GM12891 (cell line): Measurements from ENCODE around the gene SH2D6.

ENCODE experiments used
- DNase-seq: peaks from one replicate; pipeline ENCODE4 v3.0.0; 2011; ENCODE audit warnings: low spot score; ENCODE audit not compliant: insufficient read length
- FAIRE-seq: peaks from 2 replicates; lab custom pipeline; 2011; peaks lifted over from hg19 to GRCh38; lab: Jason Lieb, UNC
- PAX5 ChIP-seq: IDR thresholded peaks from 2 replicates; pipeline ENCODE4 v1.6.1; 2011; ENCODE audit warnings: low read length, moderate library complexity, mild to moderate bottlenecking; ENCODE audit not compliant: insufficient read depth, severe bottlenecking
- POLR2A ChIP-seq: IDR thresholded peaks from 2 replicates; pipeline ENCODE4 v1.6.1; 2011; ENCODE audit warnings: low read depth, low read length, control low read depth
- POLR2AphosphoS5 ChIP-seq: IDR thresholded peaks from 2 replicates; pipeline ENCODE4 v1.6.1; 2011; ENCODE audit warnings: low read depth, low read length, control low read depth
- POU2F2 ChIP-seq: IDR thresholded peaks from 2 replicates; pipeline ENCODE4 v1.6.1; 2011; ENCODE audit warnings: low read depth, mild to moderate bottlenecking, control low read depth, low read length, moderate library complexity
- SPI1 ChIP-seq: IDR thresholded peaks from 2 replicates; pipeline ENCODE4 v1.6.1; 2011; ENCODE audit warnings: low read depth, low read length, control low read depth
- TAF1 ChIP-seq: IDR thresholded peaks from 2 replicates; pipeline ENCODE4 v1.6.1; 2011; ENCODE audit warnings: low read depth, low read length, control low read depth

The SH2D6 gene

DNA sequence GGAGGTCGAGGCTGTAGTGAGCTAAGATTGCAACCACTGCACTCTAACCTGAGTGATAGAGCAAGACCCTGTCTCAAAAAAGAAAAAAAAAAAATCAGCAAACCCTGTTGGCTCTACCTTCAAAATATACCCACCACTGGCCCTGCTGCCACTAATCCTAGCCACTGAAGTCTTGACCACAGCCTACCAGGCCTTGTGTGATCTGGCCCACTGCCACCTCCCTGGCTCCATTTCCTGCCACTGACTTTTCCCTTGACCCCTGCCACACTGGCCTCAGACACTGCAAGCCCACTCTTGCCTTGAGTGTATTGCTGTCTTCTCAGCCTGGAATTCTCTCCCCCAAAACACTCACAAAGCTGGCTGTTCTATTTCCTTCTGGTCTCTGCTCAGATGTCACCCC, 33.7 kb downstream of the SH2D6 start:
- TF ChIP-seq POLR2AphosphoS5, result no peak
- no peak for TF ChIP-seq PAX5
- no peak for TF ChIP-seq TAF1
- TF ChIP-seq SPI1, result no peak
- no peak for TF ChIP-seq POLR2A
- no peak for TF ChIP-seq POU2F2
- FAIRE-seq (no peak), DNase-seq (no peak)

DNA sequence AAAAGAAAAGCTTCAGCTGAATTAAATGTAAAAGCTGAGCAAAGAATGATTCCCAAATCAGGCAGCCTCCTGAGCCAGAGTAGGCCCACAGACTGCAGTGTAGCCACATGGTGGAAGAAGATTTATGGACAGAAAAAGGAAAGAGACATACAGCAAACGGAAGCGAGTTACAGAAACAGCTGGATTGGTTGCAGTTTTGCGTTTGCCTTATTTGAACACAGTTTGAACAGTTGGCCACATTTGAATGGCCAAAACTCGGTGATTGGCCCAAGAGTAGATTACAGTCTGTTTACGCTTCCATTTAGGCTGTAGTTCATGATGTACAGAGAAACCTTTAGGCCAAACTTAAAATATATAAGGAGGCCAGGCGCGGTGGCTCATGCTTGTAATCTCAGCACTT, 35.1 kb downstream of the SH2D6 start:
- no peak for TF ChIP-seq SPI1
- TF ChIP-seq TAF1, result no peak
- no peak for TF ChIP-seq POLR2AphosphoS5
- FAIRE-seq (no peak), DNase-seq (no peak)

DNA sequence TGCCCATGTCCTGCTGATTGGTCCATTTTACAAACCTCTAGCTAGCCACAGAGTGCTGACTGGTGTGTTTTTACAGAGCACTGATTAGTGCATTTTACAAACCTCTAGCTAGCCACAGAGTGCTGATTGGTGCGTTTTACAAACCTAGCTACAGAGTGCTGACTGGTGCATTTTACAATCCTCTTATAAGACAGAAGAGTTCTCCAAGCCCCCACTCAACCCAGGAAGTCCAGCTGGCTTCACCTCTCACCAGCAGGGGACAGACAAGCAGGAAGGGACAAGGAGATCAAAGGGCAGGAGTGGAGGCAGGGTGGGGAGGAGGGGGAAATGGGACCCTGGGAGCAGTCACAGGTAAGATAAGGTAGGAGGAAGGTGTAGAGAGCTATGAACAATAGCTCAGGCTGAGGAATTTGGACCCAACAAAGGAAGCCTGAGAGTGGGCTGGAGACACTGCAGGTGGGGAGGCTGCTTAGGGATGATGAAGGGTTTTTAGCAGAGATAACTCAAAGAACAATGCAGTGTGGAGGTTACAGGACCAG, 37.1 kb downstream of the SH2D6 start:
- FAIRE-seq, result no peak
- TF ChIP-seq POLR2AphosphoS5 (no peak), POU2F2 (no peak), SPI1 (no peak), TAF1 (no peak), POLR2A (no peak), PAX5 (no peak)
- no peak for DNase-seq

DNA sequence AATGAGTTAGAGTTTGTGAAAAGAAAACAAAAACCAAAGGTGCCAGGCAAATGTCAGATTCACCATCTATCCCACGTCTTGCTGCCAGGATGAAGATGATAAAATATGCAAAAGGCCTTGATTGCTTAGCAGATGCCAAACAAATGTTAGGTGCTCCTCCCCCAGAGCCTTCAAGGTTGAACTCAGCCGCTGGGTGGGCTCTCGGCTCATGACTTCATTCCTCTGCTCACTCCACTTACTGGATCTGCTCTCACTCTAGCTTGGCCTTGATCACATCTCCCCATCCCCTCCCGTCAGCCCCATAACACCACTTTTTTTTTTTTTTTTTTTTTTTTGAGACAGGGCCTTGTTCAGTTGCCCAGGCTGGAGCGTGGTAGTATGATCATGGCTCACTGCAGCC, 38.5 kb downstream of the SH2D6 start:
- FAIRE-seq (no peak), DNase-seq (no peak)
- no peak for TF ChIP-seq POLR2AphosphoS5
- TF ChIP-seq PAX5, result no peak
- TF ChIP-seq TAF1, result no peak
- no peak for TF ChIP-seq POU2F2
- TF ChIP-seq POLR2A, result no peak
- TF ChIP-seq SPI1, result no peak

DNA sequence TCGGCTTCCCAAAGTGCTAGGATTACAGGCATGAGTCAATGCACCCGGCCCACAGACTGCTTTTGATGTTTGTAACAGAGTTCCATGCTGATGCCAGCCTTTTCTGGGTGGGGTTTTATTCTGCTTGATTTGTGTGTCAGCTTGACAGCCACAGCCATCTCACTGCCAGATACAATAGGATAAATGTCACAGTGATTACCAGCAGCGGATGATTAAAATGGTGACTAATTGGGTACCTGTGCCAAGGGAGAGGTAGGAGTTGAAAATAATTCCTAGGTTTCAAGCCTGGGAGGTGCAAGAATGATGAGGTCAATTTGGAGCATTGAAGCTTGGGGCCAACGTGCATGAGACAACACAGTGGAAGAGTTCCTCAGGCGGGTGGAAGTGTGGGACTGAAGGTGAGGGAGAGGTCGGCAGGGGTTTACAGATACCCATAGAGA, 39.4 kb downstream of the SH2D6 start:
- DNase-seq, result no peak
- TF ChIP-seq POLR2A, result no peak
- TF ChIP-seq SPI1, result no peak
- TF ChIP-seq TAF1, result no peak
- no peak for TF ChIP-seq POU2F2
- no peak for TF ChIP-seq PAX5
- no peak for TF ChIP-seq POLR2AphosphoS5
- no peak for FAIRE-seq

DNA sequence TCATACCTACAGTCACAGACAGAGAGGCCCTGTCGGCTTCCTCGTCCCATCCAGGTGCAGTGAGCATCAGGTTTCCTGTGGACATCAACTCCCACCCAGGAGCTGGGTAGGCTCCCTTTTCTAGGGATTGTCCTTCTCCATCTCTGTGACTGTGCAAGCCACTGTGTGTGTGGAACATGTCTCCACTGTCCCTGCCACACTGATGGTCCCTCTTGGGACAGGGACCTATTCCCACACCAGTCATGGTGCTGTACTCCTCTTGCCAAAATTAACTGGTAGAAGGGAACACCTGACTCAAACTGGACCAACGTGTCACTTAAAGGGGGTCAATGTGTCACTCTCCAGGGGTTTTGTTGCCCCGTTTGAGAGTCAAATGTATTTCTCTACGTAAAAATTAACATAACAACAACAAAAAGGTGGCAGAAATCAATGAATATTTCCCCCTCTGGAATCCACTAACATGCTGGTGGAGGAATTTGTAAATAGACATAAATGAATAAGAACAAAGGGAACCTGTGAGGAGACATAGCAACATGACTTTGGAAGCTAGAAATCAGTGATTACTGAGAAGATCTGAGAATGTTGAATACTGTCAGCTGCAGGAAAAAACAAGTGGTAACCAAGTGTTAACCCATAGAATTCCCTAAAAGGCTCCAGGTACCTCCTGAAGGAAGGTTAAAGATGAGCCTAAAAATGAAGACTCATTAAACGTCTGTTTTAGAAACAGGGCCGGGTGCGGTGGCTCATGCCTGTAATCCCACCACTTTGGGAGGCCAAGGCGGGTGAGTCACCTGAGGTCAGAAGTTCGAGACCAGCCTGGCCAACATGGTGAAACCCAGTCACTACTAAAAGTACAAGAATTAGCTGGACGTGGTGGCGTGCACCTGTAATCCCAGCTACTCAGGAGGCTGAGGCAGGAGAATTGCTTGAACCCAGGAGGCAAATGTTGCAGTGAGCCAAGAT, 40.4 kb downstream of the SH2D6 start:
- FAIRE-seq (no peak), DNase-seq (no peak)
- TF ChIP-seq SPI1 (no peak), POLR2AphosphoS5 (no peak), TAF1 (no peak), POLR2A (no peak), POU2F2 (no peak), PAX5 (no peak)

DNA sequence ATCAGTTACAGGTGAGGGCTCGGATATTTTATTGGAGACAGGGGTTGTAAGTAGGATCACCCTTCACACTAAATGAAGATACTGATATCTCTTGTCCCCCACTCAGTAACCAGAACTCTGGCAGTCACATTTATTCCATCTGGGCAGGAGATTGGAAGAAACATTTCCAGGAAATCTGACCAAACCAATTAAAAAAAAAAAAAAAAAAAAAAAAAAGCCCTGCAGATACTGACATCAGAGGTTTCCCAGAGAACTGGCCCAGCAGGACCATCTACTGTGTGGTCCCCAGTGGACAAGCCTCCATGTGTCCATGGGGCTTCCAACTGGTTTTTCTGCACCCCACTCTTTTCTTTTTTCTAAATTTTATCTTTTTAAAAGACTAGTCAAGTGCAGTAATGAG, 41.3 kb downstream of the SH2D6 start:
- no peak for TF ChIP-seq POLR2A
- TF ChIP-seq SPI1, result no peak
- no peak for TF ChIP-seq POLR2AphosphoS5
- no peak for TF ChIP-seq POU2F2
- TF ChIP-seq PAX5, result no peak
- TF ChIP-seq TAF1, result no peak
- DNase-seq, result no peak
- FAIRE-seq, result no peak

DNA sequence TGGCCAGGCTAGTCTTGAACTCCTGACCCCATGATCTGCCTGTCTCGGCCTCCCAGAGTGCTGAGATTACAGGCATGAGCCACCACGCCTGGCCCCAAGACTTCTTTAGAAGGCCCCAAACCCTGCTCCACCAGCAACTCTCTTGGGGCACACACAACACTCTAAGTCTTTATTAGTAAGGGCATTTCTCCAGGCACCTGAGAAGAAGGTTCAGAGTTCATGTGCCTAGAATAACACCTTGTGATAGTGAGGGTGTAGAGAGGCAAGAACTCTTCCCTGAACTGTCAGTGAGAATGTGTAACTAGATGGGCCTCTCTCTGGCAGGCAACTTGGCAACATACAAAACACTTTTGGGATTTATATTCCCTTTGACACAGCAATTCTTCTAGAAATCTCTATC, 43.8 kb downstream of the SH2D6 start:
- DNase-seq, result no peak
- FAIRE-seq, result no peak
- no peak for TF ChIP-seq POLR2AphosphoS5
- no peak for TF ChIP-seq PAX5

DNA sequence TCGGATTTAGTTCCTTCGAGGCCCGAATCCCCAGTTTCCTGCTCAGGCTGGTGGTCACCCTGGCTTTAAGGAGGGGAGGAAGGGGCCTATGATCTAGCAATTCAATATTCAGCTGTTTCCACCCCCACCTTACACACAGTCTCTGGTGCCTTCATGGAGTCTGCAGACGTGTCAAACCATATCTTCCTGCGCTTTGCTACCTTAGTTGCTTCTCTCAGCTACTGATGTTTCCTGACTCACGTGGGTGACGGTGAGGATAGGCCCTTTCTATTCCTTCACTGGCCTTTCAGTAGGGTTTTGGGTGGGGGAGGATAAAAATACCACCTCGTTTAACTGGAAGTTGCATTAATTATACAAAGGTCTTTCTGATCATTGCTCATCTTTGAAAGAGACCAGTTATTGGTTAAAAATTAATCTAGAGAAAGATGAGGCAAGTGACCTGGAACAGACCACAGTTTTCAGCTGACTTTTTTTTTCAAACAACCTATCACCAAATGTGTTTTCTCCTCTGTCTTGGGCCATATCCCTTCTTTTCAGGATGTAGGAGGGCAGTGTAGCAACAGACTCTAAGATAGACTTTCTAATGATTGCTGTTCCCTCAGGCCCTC, 49.7 kb downstream of the SH2D6 start:
- FAIRE-seq, result no peak
- DNase-seq, result no peak
- no peak for TF ChIP-seq PAX5
- no peak for TF ChIP-seq TAF1
- no peak for TF ChIP-seq POLR2A
- TF ChIP-seq POU2F2, result no peak
- no peak for TF ChIP-seq POLR2AphosphoS5
- TF ChIP-seq SPI1, result no peak
